Stimulated activated CD8-positive, alpha-beta memory T cell treated with anti-CD3 and anti-CD28 coated beads, Interleukin-15, amount 100 ng/mL, for 48 hours (primary cell): ENCODE measurements around the gene ZNF438.

Experiments
- DNase-seq, 2 donors: peaks; one replicate each; pipeline ENCODE4 v3.0.0-alpha.2; 2020; ENCODE audit warnings: low read depth in 2 of 2

ZNF438 gene

DNA sequence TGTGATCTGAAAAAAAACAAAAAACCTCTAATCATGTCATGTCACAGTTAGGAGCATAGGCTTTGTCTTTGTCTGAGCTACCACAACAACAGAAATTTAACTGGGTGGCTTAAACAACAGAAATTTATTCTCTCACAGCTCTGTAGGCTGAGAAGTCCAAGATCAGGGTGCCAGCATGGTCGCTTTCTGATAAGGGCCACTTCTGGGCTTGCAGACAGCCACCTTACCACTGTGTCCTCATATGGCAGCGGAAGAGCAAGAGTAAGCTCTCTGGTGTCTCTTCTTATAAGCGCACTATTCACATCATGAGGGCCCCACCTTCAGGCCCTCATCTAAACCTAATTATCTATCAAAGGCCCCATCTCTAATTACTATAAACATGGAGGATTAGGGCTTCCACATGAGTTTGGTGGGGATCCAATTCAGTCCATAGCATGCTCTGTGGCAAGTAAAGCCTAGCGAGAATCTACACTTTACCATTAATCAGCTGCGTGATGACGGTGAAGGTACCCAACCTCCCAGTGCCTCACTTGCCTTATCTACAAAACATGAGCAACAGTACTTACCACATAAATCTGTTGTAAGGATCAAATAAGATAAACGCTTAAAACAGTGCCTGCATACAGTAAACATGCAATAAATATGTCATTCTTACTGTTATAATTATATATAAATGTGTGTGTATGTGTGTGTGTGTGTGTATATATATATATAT is 17.3 kb downstream of the ZNF438 start:
- DNase-seq, result no peak

GRCh38 chr10:31013331-31013730 is 18.3 kb downstream of the ZNF438 start:
- DNase-seq, result no peak

DNA sequence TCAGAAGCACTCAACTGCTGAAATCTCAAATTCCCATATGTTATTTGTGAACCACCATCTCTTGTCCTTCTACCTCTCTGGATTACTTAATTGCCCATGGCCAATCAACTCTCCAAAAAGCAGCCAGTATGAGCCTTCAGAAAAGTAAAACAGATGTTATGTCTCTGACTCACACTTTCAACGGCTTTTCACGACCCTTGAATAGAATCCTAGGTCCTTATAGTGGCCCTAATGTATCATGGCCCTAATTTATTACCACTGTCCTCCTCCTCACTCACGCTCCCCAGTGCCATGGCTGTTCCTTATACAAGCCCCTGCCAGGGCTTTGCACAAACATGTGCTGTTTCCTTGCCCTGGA is 20.0 kb downstream of the ZNF438 start:
- DNase-seq, result no peak

DNA sequence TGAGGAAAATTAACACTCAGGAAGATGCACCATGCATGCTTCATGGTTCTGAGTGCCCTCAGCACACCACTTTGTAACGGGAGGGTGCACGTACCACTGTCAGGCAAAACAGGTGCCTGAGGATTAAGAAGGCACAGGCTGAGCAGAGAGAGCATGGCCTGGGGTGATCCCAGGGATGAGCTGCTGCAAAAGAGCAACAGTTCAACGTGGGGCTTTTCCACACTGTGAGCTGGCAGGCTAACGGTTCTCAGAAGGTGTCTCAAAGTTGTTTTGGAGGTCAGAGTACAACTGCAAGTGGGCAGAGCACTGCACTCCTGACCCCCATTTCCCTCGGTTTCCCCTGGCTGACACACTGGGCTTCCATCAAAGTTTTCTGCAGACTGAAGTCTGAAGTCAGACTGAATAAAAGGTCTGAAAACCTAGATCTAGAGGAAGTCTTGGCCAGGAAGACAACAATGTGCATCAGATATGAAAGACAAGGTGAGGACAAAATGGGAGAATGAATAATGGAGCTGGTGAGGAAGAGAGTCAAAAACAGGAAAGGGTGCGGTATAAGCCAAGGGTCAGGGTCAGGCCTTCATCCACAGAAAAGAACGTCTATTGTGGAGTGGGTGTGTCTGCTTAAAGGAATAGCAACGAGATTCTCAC is 20.5 kb downstream of the ZNF438 start:
- DNase-seq, result no peak

- no peak for DNase-seq
Measured at GRCh38 chr10:31010062-31010461, 21.6 kb downstream of the ZNF438 start.

DNA sequence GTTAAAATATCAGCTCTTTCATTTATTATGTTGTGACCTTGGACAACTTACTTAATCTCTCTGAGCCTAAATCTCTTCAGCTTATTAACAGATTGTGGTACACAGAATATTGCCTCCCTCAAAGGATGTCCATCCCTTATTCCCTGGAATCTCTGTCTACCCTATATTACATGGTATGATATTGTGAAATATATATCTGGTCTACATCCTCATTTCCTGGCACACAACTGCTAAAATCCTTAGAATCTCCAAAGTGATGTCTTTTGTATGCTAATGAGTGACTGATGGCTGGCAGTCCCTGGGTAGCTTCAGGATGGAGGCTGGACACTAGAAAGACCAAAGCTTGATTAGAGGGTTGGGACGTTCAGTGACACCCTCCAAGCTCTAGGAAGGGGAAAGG is 25.8 kb downstream of the ZNF438 start:
- no peak for DNase-seq

GRCh38 chr10:31004611-31005193 is 27.0 kb downstream of the ZNF438 start:
- DNase-seq, result no peak

DNA sequence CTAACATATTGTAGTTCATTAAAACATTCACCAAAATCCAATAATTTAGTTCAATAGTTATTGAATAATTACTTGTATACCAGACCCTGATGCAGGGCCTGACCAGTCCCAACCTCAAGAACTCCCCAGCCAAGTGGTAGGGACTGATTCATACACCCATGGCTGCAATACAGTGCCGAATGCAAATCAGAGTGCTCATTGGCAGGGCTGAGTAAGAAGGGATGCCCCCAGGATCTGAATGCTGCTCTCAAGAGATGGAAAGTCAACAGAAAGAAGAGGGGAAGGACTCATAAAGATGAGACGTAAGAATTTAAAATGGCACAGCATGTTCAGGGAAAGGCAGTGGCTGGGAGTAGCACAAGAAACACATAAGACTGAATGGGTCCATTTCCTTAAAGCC is 29.9 kb downstream of the ZNF438 start:
- no peak for DNase-seq

- no peak for DNase-seq
Measured at GRCh38 chr10:31000867-31001266, 30.8 kb downstream of the ZNF438 start.

- no peak for DNase-seq
Measured at GRCh38 chr10:31000071-31000782, 31.4 kb downstream of the ZNF438 start.

DNA sequence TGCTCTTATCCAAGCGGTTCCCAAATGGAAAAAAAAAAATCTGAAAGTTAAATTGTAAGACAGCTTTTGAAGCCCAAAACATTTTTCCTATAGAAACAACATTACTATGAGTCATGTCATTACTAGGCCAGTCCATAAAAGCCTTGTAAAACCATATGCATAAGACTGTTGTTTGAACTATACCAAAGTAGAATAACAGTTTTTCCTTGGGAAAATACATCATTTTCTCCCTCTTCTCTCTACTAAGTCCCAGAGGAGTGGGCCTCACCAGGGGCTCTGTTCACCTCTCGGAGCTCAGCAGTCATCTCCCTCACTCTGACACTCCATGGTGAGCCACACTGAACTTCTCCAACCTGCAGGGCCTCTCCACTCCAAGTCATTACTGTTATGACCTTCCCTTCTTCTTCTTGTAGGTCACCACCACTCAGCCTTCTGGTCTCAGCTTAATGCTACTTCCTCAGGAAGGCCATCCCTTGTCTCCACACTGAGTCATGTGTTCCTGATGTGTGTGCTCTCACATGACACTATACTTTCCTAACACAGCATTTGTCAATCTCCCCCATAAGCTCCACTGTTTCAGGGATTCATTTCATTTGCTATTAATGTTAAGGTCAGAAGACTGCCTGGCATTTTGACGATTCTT is 32.5 kb downstream of the ZNF438 start:
- no peak for DNase-seq

DNA sequence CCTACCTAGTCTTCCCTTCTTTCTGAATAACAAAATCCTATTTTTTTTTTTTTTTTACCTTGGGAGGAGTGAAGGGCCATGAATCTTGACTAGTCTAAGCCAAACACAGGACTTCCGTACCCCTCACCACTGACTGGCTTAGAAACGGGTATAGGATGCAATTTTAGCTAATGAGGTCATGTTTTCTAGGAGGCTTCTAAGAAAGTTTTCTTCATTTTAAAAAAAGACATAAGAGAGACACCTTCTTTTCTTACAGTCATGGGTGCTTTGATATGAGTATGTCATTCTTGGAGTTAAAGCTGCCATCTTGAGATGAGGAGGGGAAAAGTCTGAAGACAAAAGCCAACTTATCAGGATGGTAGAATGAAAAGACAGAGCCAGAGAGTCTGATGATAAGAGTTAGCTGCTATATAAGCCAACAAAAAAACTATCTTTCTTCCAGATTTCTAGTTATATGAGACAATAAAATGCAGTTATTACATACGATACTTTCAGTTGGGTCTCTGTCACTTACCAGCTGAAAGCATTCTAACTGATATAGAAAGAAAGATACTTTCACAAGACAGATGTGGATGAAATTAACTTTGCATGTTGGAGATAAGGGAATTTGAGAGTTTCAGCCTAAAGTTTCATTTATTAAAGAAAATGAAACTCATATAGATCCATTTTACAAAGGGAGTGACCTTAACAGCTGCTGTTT is 34.0 kb downstream of the ZNF438 start:
- DNase-seq, result no peak

GRCh38 chr10:30996481-30997005 is 35.1 kb downstream of the ZNF438 start:
- DNase-seq, result no peak

GRCh38 chr10:30995081-30995770 is 36.4 kb downstream of the ZNF438 start:
- no peak for DNase-seq

GRCh38 chr10:30993155-30993554 is 38.5 kb downstream of the ZNF438 start:
- no peak for DNase-seq

DNA sequence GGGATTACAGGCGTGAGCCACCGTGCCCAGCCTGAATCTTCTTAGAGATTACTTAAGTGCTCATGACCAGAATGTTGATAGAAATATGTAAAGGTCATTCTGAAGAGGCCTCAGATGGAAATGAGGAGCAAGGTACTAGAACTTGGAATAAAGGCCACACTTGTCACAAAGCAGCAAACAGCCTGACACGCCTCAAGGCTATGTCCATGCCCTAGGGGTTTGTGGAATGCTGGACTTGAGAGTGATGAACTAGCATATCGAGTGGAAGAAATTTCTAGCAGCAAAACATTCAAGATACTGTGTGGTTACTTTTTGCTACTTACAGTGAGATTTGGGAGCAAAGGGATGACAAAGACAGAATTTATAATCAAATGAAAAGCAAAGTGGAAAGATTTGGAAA is 39.0 kb downstream of the ZNF438 start:
- DNase-seq, result no peak

- no peak for DNase-seq
Measured at GRCh38 chr10:30991647-30992011, 40.0 kb downstream of the ZNF438 start.

DNA sequence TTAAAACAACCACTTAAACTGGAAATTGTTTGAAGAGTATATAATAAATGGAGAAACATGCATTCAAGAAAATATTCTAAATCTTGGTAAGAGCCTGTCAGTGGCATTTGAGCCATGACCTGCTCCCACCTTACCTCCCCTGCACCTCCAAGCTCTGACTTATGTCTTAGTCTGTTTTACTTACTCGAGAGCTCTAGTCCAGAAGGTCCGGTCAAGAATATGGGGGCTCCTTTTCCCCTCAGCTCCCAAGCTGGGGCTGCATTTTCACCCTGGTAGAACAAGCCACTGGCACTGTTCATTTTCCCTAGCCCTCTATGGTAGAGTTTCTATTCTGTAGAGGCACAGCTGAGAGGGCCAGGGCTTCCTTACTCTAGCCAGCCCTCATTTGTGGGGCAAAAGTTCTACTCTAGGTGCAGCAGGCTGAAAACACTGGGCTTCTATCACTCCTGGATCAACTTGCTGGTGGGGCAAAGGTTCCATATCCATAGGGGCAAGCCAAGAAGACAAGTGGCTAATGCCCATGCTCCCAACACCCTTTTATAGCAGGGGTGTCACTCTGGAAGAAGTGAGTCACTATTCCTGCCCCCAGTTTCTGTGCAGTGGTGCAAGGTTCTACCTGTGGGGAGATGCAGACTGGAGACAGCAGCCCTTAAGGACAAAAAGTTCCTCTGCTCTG is 40.6 kb downstream of the ZNF438 start:
- DNase-seq, result no peak

GRCh38 chr10:30990351-30990750 is 41.3 kb downstream of the ZNF438 start:
- no peak for DNase-seq

- DNase-seq, result no peak
Measured at GRCh38 chr10:30988831-30989435, 42.7 kb downstream of the ZNF438 start.
